ENCODE data around the gene NUCKS1.

DNA sequence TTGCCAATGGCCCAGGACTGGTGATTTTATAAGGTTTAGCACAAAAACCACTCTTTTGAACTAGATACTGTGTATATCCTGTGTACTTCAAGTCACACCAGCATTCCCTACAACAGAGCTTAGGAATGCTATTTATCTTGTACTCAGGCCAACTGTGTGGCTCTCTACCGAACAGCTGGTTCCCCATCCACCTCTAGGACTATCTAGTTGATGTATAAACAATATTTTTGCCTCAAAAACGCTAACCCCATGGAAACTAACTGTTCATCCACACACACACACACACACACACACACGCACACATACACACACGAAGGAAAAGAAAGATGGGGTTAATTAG is 41.0 kb downstream of the NUCKS1 start:
- TF ChIP-seq CTCF (IDR thresholded peaks at IDR 0.05; ENCODE audit: insufficient read depth, low read length, poor library complexity, severe bottlenecking), result no peak
- TF ChIP-seq EZH2phosphoT487 (conservative IDR thresholded peaks at IDR 0.05; ENCODE audit: low read length), result no peak
